HG03457 (cell line): Measurements from ENCODE around the gene VAPB.
"Not testable (repeated sequence)": the region's sequence is repeated elsewhere in the genome, so short reads cannot be mapped to it uniquely, and the experiment has no call there.

Experiments used
- ATAC-seq: cut with Tn5 transposase; IDR thresholded peaks from one replicate; pipeline ENCODE4 v1.9.1; 2021; ENCODE audit warnings: moderate number of reproducible peaks; ENCODE audit not compliant: unreplicated experiment

The VAPB gene

DNA sequence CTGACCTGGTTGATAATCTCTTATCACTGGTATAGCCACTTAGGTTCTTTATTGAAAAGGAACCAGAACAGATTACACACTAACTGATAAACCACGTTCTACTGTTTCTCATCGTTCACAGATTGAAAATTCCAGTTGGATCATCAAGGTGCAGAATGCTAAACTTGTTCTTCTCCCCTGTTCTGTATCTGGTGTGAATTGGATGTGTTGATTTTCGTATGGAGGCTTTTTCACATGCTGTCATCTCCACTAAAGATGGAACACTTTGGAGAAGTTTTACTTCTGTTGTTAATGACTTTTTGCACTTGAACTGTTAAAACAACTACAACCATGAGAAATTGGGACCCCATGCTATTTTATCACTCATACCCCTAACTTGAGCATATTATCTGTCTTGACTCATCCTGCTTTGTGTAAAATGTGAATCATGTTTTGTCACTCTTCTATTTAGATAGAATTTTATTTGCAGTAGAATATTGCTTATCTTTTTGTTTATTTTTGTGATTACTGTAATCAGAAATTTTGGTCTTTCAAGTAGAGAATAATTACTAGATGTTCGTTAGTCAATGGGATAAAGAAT lies 17.5 kb downstream of the VAPB start:
- no peak for ATAC-seq

DNA sequence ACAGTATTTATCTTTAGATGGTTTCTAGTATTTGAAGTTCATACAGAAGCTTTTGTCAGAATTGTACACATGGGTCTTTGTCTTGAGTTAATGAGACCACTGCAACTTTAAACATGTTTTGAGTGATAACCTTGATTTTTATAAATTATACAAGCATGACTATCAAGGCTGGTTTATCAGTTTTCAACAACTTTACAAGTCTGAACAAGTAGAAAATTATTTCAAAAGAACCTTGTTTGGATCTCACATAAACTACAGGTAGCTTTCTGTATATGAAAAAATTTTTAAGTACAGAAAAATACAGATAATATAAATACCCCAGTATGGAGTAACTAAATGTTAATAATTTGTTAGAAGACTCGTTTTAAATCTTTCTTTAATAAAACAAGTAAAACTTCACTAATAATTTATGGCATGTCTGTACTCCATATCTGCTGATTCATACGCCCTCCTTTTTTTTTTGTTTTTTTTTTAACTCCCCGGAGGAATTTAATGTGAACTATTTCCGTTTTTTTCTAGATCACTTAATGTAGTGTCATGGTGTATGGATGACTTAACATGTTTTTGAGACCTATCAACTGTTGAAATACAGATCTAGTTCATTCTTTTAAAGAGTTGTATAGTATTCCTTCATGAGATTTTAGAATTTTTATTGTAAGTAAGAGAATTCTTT lies 18.3 kb downstream of the VAPB start:
- ATAC-seq = no peak

DNA sequence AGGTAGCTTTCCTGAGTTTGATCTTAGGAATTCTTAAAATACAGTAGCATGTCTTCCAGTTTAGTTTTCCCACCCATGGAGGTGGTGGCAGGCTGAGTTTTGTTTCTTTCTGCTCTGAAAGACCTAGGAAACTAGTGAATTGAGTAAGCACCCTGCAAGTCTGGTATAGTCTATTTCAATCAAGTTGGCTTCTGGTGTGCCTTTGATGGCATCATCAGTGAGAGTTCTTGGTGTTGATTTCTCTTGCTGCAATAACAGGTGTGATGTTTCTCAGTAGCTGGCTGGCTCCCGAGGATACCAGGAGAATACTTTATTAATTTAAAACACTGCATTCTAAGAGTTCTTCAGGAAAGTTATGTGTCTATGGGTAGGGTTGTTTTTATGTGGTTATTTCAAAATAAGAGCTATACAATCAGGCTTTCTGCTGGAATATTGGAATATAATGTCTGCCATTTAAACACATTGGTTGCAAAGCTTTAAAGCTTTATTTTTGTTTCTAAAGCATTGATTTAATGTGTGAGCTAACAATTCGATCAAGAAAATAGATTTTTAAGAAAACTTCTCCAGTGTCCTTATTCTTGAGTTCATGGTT lies 19.0 kb downstream of the VAPB start:
- no peak for ATAC-seq

DNA sequence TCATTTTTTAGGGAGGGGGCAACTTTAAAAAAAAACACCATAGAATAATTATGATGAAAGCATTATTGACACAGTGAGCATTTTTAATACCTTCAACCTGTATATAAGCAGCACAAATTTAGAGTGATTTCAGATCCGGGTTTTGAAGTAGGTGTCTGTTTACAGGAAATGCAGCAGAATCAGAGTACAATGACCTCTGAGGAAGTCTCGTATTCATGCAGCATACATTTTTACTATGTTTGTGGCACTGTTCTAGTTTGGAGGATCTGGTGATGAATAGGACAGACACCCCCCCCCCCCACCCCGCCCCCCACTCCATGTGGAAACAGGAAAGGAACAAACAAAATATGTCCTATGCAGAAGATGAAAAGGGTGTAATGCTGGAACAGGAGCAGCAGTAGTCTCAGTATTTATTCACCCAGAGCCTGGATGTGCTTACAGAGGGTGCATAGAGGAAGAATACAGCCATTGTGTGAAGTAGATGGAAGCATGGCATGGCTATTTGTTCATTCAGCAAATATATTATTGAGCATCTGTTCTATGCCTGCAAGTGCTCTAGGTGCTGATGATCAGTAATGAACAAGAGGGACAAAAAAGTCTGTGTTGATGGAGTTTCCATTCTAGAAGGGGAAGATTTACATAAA lies 19.7 kb downstream of the VAPB start:
- no peak for ATAC-seq

DNA sequence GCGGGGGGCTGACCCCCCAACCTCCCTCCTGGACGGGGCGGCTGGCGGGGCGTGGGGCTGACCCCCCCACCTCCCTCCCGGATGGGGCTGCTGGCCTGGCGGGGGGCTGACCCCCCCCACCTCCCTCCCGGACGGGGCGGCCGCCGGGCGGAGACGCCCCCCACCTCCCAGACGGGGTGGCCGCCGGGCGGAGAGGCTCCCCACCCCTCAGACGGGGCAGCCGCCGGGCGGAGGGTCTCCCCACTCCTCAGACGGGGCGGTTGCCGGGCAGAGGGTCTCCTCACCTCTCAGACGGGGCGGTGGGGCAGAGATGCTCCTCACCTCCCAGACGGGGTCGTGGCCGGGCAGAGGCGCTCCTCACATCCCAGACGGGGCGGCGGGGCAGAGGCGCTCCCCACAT lies 25.2 kb downstream of the VAPB start:
- not testable (repeated sequence) for ATAC-seq

DNA sequence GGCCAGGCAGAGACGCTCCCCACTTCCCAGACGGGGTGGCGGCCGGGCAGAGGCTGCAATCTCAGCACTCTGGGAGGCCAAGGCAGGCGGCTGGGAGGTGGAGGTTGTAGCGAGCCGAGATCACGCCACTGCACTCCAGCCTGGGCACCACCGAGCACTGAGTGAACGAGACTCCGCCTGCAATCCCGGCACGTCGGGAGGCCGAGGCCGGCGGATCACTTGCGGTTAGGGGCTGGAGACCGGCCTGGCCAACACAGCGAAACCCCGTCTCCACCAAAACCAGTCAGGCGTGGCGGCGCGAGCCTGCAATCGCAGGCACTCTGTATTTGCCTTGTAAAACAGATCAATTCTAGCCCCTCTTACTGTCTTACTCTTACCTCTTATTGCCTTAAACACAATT lies 25.8 kb downstream of the VAPB start:
- ATAC-seq = not testable (repeated sequence)

DNA sequence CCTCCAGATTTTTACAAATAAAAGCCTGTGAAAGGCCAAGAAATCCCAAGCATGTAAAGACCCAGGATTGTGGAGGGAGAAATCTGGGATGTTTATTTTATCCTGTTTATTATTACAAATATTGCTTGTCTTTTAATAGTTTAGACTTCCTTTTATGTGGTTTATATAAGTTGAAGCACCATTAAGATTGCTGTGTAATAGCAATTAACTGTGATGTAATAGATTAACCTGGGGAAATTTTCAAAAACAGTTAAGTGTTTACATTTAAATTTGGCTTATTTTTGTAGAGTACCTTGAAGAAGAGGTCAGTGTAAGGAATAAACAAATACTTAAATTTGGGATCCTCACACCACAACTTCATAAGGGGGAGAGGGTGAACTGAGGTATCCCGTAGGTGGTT lies 27.0 kb downstream of the VAPB start:
- no peak for ATAC-seq

DNA sequence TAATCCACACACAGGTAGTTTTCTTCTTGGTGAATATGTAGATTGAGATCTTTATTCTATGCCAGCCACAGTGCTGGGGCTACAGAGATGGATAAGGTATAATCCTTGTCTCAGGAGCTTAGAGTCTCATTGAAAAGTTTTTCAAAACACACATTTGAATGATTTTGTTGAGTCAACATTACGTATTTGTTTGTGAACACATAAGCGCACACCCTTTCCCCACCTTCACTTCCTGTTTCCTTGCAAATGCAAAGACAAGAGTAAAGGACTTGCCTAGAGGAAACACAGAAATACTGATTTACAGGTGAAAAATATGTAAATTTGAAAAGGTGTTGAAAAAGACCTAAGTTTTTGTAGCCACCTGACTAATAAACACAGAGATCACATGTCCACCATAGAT lies 27.8 kb downstream of the VAPB start:
- ATAC-seq = no peak

DNA sequence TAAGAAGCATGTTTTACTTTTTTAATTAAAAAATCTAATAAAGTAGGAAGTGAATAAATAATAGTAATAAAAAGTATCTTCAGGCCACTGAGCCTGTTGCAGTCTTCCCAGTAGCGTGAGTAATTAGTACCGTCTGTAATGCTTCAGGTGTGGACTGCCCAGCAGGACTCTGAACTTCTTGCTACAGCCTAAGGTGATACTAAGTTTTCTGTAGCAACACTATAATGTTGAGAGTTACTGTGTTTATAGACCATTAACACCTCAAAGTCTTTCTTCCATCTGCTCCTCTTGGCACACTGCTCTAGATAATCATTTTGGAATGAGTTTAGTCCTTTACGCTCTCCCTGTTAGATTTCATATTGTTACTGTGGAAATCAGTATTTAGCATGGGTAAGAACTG lies 28.4 kb downstream of the VAPB start:
- no peak for ATAC-seq

DNA sequence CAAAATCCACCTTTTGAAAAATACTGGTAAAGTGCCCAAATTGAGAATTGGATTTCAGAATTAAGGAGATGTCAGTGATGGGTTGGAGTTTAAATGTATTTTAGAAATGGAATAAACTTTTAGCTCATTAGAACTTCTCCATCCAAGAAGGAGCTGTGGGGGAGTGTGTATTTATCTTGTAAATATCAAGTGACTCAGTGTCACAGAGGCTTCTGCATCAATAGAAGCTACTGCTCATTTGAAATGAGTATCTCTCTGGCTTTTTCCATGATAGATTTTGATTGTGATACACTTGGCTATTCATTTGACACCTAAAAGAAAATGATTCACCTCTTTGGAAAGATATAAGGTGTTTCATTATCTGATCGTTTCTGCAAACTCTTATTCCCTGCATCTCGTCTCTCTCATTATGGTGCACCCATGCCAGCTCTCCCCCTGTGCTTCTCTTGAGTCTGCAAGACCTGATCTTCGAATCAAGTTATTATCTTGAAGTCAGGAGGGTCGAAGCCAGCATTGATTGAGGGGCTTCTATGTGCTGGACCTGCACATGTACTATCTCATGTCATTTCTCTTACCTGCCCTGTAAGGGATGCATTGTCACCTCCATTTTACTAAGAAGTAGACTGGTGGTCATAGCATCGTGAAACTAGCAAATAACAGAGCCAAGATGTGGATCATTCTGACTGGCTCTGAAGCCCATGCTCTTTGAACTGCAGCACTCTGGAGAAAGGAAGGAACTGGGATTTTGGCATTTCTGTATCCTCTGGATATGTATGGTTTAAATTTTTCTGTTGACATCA lies 30.1 kb downstream of the VAPB start:
- ATAC-seq = no peak

DNA sequence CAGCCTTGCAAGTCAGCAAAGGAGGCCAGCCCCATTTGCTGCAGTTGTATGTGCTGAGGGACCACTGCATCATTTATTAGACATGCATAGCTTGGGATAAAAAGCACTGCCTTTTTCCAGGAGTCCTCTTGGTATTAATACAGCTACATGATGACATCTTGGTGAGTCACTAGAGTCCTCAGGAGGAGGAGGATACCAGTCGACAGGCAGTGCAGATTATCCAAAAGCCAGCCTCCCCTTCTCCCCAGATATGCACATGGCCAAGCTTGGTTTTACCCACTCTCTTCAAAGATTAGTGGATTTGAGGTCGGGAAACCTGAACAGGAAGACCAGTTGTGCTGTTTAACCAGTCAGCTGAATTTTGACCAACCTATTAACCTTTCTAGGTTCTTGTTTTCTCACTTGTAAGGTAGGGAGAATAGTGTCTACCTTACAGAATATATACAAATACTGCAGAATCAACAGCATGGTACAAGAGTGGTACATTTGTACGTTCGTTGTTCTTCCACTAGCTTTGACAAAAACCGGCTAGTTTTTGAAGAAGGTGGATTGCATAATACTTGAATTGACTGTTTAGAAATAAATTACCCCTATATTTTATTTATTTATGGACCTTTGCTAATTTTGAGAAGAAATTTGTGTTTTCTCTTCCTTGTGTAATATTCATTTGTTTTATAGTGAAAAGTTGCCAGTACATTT lies 31.9 kb downstream of the VAPB start:
- ATAC-seq = no peak

DNA sequence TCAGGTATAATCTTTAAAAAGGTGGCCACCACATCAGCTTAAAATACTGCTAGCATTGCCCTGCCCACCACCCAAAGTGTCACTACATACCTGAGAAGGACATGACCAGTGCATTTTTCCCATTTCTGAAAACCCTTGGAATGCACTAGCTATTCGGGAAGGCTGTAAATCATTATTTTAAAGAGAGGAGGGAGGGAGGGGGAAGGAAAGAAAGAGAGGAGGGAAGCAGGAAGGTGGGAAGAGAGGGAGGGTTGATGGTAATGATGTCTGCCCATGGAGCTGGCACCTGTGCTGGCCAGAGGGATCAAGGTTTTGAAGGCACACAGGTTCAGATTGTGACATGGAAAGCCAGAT lies 32.4 kb downstream of the VAPB start:
- no peak for ATAC-seq

DNA sequence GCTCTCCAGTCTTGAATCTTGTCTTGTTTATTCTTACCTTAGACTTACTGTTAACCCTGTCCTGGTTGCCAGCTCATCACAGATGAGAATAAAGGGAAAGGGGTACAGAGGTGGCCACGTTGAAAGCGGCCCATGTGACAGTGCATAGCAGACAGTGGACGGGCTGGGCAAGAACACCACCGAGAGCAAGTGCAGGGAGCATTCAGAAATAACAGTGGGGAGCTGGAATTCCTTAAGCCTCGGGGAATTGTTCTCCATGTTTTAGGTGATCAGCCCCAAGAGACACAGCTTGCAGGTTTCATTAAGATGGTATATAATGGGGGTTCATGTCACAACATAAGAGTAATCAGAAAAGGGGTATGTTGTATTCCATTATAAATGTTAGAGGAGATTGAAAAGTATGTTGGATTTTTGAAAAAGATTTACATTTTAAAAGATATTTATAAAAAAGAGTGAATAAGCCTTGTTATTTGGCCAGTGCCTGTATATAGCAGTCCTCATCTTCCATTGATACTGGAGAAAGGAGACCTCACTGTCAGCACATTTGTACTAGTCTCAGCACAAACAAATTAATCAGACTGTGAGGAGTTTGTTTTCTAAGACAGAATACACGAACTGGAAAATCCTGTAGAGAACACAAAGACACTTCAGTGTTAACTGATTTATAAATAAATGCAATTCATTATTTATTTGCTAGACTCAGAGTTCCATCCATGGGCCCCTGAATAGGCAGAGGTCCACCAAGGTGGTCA lies 35.4 kb downstream of the VAPB start:
- ATAC-seq = no peak

DNA sequence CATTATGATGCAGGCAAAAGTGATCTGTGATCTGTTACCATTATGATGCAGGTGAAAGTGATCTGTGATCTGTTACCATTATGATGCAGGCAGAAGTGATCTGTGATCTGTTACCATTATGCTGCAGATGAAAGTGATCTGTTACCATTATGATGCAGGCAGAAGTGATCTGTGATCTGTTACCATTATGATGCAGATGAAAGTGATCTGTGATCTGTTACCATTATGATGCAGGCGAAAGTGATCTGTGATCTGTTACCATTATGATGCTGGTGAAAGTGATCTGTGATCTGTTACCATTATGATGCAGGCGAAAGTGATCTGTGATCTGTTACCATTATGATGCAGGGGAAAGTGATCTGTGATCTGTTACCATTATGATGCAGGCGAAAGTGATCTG lies 38.5 kb downstream of the VAPB start:
- ATAC-seq = not testable (repeated sequence)

DNA sequence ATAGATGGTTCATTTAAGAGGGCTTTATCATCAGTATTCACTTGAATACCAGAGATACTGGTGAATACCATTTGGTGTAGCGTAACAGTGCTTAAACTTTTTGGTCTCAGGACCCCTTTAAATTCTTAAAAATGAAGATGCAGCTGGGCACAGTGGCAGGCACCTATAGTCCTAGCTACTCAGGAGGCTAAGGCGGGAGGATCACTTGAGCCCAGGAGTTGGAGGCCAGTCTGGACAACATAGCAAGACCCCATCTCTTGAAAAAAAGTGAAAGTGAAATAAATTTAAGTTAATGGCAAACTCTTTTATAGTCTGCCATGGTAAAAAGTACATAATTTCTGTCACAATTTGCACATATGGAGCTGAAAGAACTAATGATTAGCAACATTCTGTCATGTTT lies 39.3 kb downstream of the VAPB start:
- ATAC-seq = no peak

DNA sequence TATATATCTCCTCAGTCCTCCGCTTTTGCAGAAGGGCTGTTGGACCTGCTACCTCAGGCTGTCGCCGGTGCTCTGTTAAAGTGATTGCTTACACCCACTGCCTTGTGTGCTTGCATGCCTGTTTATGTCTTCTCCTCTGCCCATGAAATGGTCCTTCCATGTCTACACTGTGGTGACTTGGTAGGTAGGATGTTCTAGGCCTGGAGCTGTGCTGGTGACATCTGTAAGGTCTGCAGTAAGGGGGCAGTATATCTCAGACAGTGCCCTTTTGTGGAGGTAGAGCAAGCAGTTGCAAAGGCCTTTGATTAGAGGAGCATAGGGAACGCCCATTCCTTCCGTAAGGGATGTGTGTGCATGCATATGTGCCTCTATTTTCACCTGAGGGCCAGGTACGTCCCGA lies 40.3 kb downstream of the VAPB start:
- ATAC-seq = no peak

DNA sequence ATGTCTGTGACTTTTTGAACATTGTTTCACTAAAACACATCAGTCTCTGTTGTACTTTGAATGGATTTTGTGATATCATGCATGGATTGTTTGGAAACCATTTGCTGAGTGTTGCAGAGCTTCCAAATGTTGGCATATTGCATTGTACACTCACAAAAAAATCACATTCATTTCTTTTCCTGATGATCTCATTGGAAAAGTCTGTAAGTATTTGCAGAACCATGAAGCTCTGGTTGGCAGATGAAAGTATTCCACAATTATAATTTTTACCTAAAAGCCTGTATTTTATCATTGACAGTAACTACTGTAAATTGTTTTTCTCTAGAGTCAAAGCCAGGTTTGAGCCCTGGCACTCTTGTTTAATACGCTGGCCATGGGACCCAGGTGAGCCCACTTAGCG lies 42.1 kb downstream of the VAPB start:
- no peak for ATAC-seq

DNA sequence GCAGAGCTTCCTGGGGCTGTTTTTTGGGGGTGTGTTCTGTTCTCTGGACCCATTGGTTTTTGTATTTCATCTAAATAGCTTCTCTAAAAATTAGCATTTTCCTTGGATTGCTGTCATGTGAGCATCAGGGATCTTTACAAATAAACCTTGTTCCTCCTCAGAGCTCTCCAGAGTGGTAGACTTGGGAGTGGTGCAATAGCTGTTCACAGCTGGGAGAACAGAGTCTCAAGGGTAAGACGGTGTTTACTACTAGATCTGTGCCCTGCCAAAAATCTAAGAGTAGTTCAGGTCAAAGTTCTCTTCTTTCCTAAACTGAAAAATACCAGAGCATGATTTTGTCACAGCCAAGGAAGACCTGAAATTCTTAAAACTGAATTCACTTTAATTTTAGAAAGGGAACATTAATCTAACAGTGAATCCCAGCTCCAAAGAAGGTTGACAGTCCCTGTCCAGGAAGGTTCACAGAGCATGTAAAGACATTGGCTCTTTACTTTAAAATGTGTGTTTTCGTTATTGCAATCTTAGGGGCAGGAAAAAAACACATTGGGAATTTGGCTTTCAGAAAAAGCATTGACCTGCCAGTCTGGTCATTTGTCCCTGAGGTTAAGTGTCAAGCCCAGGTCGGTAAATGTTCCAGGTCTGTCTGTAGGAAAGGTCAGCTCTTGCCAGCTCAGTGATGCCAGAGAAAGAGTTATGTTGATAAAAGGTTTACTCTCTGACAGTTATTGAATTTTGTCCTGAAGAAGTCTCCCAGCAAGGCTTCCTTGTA lies 43.3 kb downstream of the VAPB start:
- ATAC-seq = no peak

DNA sequence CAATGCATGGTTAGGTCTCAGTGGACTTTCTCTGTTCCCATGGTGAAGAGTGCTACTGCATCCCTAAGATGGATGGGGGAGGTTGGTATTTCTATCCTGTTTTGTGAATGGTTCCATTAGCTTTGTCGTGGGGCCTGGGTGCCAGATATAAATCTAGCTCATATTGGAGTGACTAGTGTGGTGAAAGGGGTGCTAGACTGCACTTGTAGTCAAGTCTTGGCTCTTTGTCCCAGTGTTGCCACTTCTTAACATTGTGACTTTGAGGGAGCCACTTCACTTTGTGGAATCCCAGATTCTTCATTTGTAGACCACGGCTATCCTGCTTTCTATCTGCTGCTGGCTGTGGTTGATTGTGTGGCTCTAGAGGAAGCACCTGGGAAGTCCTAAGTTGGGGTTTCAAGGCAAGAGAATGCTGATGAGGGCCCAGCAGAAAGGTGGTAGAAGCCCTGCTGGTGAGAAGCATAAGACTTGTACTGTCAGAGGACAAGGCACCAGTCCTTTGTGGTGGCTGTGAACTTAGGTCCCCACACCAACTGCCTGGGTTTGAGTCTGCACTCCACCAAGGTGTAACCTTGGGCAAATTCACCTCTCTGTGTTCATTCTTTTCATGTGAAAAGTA lies 44.1 kb downstream of the VAPB start:
- no peak for ATAC-seq
